Esophagus muscularis mucosa (tissue), 2 donors: ENCODE measurements around the gene LARGE1.

Source experiments
- POLR2A ChIP-seq: fragments of 450-650 bp; IDR thresholded peaks from one replicate; pipeline ENCODE4 v1.6.1; 2017; ENCODE audit warnings: antibody characterized with exemption, moderate library complexity, mild to moderate bottlenecking, low read depth
- POLR2AphosphoS5 ChIP-seq, 2 donors: sonication (generic); formaldehyde crosslinking; IDR thresholded peaks; one replicate each; pipeline ENCODE4 v1.6.1; 2017; ENCODE audit warnings: antibody characterized with exemption in 2 of 2

GRCh38 chr22:33353502-33353901, 566.8 kb downstream of the LARGE1 start:
- TF ChIP-seq POLR2A (no peak), POLR2AphosphoS5 (IDR thresholded peaks at IDR 0.05) (no peak)
